GM23248 (cell line): ENCODE results near the gene SEMA4G. TPM values are rescaled to one million over a fixed set of nuclear protein-coding genes. Genes with fewer than 3 reads are reported as not detected.

ENCODE experiments used
- DNase-seq: peaks from one replicate; pipeline ENCODE4 v3.0.0-alpha.2; 2015
- H2AFZ ChIP-seq: fragments of 200-600 bp; sonication (generic); 2 replicates; pipeline ENCODE4 v1.6.1; 2016; ENCODE audit warnings: antibody characterized with exemption
- H3F3A ChIP-seq: fragments of 200-600 bp; sonication (generic); 2 replicates; pipeline ENCODE4 v1.6.1; 2016; ENCODE audit warnings: mild to moderate bottlenecking, antibody characterized with exemption, mixed run types; ENCODE audit not compliant: insufficient read depth
- H3K27ac ChIP-seq: fragments of 200-600 bp; sonication (generic); 2 replicates; pipeline ENCODE4 v1.5.1; 2016; ENCODE audit warnings: mild to moderate bottlenecking
- H3K27me3 ChIP-seq: fragments of 200-600 bp; sonication (generic); replicated peaks from 2 replicates; pipeline ENCODE4 v1.6.1; 2016; ENCODE audit warnings: mild to moderate bottlenecking; ENCODE audit not compliant: insufficient read depth
- H3K36me3 ChIP-seq: fragments of 200-600 bp; sonication (generic); 2 replicates; pipeline ENCODE4 v1.6.1; 2016; ENCODE audit warnings: low read depth, mild to moderate bottlenecking
- H3K4me1 ChIP-seq: fragments of 200-600 bp; sonication (generic); 2 replicates; pipeline ENCODE4 v1.6.1; 2016; ENCODE audit warnings: mild to moderate bottlenecking; ENCODE audit not compliant: insufficient read depth
- H3K4me2 ChIP-seq: fragments of 200-600 bp; sonication (generic); one replicate; pipeline ENCODE4 v1.6.1; 2016; ENCODE audit warnings: mild to moderate bottlenecking; ENCODE audit not compliant: unreplicated experiment
- H3K4me3 ChIP-seq: fragments of 200-600 bp; sonication (generic); 2 replicates; pipeline ENCODE4 v1.5.1; 2016; ENCODE audit warnings: mild to moderate bottlenecking
- H3K79me2 ChIP-seq: fragments of 200-600 bp; sonication (generic); 2 replicates; pipeline ENCODE4 v1.6.1; 2016; ENCODE audit warnings: mild to moderate bottlenecking; ENCODE audit not compliant: insufficient read depth
- H3K9ac ChIP-seq: fragments of 200-600 bp; sonication (generic); 2 replicates; pipeline ENCODE4 v1.6.1; 2016; ENCODE audit warnings: mild to moderate bottlenecking
- H3K9me2 ChIP-seq: fragments of 200-600 bp; sonication (generic); 2 replicates; pipeline ENCODE4 v1.6.1; 2016; ENCODE audit warnings: mixed run types, mild to moderate bottlenecking, moderate library complexity; ENCODE audit not compliant: insufficient read depth
- H3K9me3 ChIP-seq: fragments of 200-600 bp; sonication (generic); one replicate; pipeline ENCODE4 v1.6.1; 2017; ENCODE audit warnings: low read depth
- H4K20me1 ChIP-seq: fragments of 200-600 bp; sonication (generic); 2 replicates; pipeline ENCODE4 v1.6.0; 2016; ENCODE audit not compliant: insufficient read depth
- EZH2 ChIP-seq: fragments of 200-600 bp; sonication (generic); IDR thresholded peaks from 2 replicates; pipeline ENCODE4 v1.6.1; 2018; ENCODE audit warnings: antibody characterized with exemption, mild to moderate bottlenecking; ENCODE audit not compliant: insufficient read depth, poor library complexity, severe bottlenecking
- EZH2phosphoT487 ChIP-seq: fragments of 200-600 bp; sonication (generic); IDR thresholded peaks from 2 replicates; pipeline ENCODE4 v1.6.1; 2018; ENCODE audit warnings: antibody characterized with exemption, moderate library complexity, mild to moderate bottlenecking, low read depth; ENCODE audit not compliant: insufficient read depth
- WGBS, 2 experiments: methylation state at CpG; one replicate each; pipeline ENCODE4 v1.1.6; 2015 to 2017; ENCODE audit warnings: low lambda C conversion rate in 2 of 2, low coverage in 1 of 2; ENCODE audit errors: missing lambda C conversion rate in 2 of 2; 5-methylcytosine and 5-hydroxymethylcytosine counted together
- in situ Hi-C: fragments of 300-500 bp; cut with MboI; formaldehyde crosslinking; loops from 2 replicates; pipeline ENCODE4 v1.15.0; 2020
- polyA plus RNA-seq: library from polyadenylated mRNA; unstranded; fragments of >200 nt; fragmentation: Nextera tagmentation; extraction: Ambion mirVana; gene quantifications from 2 replicates; pipeline ENCODE4 v1.2.1, GENCODE V29; 2016
- total RNA-seq: library from RNA; depleted of rRNA; stranded (reverse); fragments of >200 nt; shearing (Covaris generic); gene quantifications from 2 replicates; pipeline ENCODE4 v1.2.3, GENCODE V29; 2014

Gene SEMA4G
- total and polyA plus RNA-seq, 2 experiments from 2014 or later, result 0.11 to 1.1 TPM

DNA sequence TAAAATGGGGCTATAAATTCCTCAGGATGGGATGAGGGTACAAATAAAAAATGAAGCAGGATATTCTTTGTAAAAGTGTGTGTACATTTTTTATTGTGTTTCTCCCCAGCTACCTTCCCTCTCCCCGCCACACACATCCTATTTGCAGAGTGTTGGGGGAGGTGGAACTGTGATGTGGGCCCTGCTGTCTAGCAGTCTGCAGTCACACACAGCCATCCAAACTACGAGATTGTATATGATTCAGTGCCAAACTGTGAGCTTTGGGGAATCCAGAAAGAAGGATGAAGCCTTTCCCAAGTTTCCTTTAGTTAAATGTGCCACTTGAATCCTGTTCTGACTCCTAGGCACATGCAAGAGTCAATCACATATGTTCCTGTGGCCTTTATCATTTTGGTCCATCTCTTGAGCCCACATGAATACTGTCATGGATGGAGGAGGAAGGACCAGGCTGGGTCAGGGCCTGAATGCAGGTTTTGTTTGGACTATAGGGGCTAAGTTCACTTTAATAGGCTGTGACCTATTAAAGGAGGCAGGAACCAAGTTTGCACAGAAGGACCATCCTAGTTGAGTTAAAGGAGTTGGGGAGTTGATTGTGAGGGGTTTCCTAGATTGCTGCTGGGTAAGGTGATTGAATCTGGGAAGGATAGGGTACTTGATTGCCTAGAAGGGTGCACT lies 1.1 kb upstream of the SEMA4G start:
- H3K4me2 ChIP-seq, result no peak overlapping the region

DNA sequence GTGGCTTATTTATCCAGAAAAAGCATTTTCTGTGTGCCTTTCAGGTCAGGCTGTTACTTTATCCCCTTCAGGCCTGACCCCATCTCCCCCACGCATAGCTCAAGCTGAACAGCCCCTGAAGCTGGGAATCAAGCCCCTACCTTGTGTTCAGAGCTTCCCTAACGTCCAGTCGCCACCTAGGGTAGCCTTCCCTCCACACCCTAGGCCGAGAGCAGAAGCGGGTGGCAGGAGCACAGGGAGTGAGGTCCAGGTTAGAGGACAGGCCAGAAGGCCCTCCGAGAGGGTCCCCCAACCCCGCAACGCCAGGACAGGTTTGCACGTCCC lies 479 bp upstream of the SEMA4G start:
- Histone ChIP-seq H2AFZ (peak overlapping the region; percentile 57; the same call in 1 of the 2 replicates), H3K9ac (0 out of 2 replicates have a peak overlapping the region, but pooled peaks have one; percentile 13), H3F3A (no peaks in the 10 kb centered on the region), H3K4me2 (peak overlapping the region; percentile 65), H3K27ac (no peak overlapping the region), H3K27me3 (no peaks in the 10 kb centered on the region), H4K20me1 (no peaks in the 10 kb centered on the region), H3K4me3 (peak overlapping the region; percentile 63), H3K9me2 (no peaks in the 10 kb centered on the region), H3K36me3 (no peaks in the 10 kb centered on the region; the same call in 1 of the 2 replicates), H3K79me2 (no peaks in the 10 kb centered on the region), H3K4me1 (0 out of 2 replicates have a peak, but pooled peaks cover 6% of the 10 kb centered on the region), H3K9me3 (no peaks in the 10 kb centered on the region)
- DNase-seq, result no peak
- 21 to 26% methylated on average over 9 of the region's 9 CpGs for WGBS, 2 experiments
- TF ChIP-seq EZH2phosphoT487, result no peak
- TF ChIP-seq EZH2, result no peak
- in situ Hi-C loops, result no loop called here

More for the DNA sequence above, 1.1 kb upstream of the SEMA4G start:
- DNase-seq, result no peak
- Histone ChIP-seq H2AFZ (no peak overlapping the region), H3K36me3 (peaks cover 5% of the 10 kb centered on the region; the same call in 1 of the 2 replicates), H4K20me1 (no peaks in the 10 kb centered on the region), H3F3A (peaks cover 3% of the 10 kb centered on the region; the same call in 1 of the 2 replicates), H3K4me3 (no peak overlapping the region), H3K4me1 (0 out of 2 replicates have a peak, but pooled peaks cover 6% of the 10 kb centered on the region), H3K27me3 (no peaks in the 10 kb centered on the region), H3K9me2 (no peaks in the 10 kb centered on the region), H3K79me2 (no peaks in the 10 kb centered on the region), H3K27ac (no peak overlapping the region), H3K9ac (no peak overlapping the region), H3K9me3 (no peaks in the 10 kb centered on the region)
- 96 to 97% methylated on average over 2 of the region's 2 CpGs for WGBS, 2 experiments
- TF ChIP-seq EZH2phosphoT487, result no peak
- TF ChIP-seq EZH2, result no peak
- in situ Hi-C loops, result no loop called here

DNA sequence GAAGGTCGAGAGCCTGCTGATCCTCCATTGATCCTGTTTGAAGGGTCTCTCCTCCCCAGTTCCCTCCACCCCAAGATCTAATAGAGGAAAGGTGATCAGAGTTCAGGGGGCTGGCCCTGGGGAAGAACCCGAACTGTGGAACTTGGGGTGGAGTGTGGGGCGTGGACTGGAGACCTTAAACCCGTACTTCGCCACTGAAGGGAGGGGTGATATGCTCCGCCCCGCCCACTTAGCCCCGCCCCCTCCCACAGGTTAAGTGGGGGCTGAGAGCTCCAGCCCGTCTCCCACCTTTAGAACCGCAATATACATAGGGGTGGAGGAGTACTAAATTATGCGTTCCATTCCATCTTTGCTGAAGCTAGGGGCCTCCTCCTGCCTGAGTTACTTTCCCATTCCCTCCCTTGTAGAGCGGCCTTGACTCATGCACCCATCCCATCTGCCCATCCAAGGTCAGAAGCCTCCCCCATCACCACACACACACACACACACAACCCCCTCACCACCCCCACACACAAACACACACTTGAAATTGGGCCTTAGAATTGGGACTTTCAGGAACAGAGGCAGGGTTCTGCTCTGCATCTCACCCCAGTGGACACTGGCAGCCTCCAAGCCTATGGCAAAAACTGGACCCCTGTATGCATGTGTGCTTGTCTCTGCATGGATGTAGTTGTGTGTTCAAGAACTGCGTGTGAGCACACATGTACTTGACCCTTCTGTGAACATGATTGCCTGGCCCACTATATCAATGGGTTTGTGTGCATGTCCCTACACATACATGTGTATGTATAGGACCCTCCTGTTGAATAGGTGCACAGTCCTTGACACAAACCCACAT lies 991 bp downstream of the SEMA4G start:
- H3K36me3 ChIP-seq, result no peaks in the 10 kb centered on the region; the same call in 1 of the 2 replicates
- H3K9me2 ChIP-seq, result no peaks in the 10 kb centered on the region
- in situ Hi-C loops, result no loop called here
- TF ChIP-seq EZH2phosphoT487 (no peak), EZH2 (no peak)
- H3K27ac ChIP-seq, result no peak overlapping the region
- 0 out of 2 replicates have a peak overlapping the region, but pooled peaks have one; percentile 63 for H3K4me3 ChIP-seq
- 51% methylated on average over 13 of the region's 13 CpGs for WGBS, 2 experiments
- H3F3A ChIP-seq, result no peaks in the 10 kb centered on the region
- no peaks in the 10 kb centered on the region for H4K20me1 ChIP-seq
- no peaks in the 10 kb centered on the region for H3K79me2 ChIP-seq
- H3K9me3 ChIP-seq, result no peaks in the 10 kb centered on the region
- no peak overlapping the region for H3K9ac ChIP-seq
- peak overlapping the region; percentile 74; the same call in 1 of the 2 replicates for H2AFZ ChIP-seq
- H3K4me1 ChIP-seq, result 0 out of 2 replicates have a peak, but pooled peaks cover 6% of the 10 kb centered on the region
- no peak for DNase-seq
- H3K4me2 ChIP-seq, result no peak overlapping the region
- H3K27me3 ChIP-seq, result no peaks in the 10 kb centered on the region

DNA sequence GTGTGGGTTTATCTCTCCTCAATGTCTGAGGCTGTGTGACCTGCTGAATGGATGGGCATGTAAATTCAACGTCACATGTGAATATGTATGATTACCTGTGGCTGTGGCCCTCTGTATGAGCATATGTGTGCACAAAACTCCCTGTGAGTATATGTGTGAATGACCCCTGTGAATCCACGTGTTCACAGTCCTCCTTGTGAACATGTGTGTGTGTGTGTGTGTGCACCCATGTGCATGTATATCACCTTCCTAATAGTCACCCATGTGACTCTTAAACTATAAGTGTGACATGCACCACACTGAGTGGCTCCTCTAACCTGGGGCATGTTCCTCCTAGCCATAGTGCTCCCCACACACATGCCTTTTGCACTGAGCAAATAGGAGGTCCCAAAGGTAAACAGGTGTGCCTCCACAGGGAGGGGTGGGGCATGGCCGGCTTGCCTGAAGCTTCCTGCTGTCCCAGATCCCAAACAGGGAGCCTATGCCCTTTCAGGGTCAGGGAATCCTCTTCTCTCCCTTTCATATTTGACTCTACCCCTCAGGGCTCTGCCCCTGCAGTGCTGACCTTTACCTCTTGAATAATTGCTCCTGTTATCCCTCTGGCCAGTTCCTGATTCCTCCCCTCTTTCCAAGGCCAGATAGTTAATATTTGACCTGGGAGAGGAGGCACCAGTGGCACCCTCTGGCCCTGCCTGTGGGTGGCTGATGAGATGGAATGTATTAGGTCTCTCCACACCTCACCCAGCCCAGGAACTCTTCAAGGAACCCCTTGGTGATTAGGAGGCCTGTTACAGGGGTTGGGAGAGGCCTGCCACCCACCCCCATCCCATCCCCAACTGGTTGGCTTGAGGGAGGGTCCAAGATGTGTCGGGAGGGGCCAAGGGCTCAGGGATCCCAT lies 1.9 kb downstream of the SEMA4G start:
- Histone ChIP-seq H3K79me2 (no peaks in the 10 kb centered on the region), H3K9me3 (no peaks in the 10 kb centered on the region), H2AFZ (no peak overlapping the region), H3K9ac (no peak overlapping the region), H3F3A (no peaks in the 10 kb centered on the region), H3K27ac (no peak overlapping the region), H3K4me2 (no peak overlapping the region), H4K20me1 (no peaks in the 10 kb centered on the region), H3K4me1 (0 out of 2 replicates have a peak, but pooled peaks cover 6% of the 10 kb centered on the region), H3K4me3 (no peak overlapping the region), H3K27me3 (no peaks in the 10 kb centered on the region), H3K9me2 (no peaks in the 10 kb centered on the region), H3K36me3 (no peaks in the 10 kb centered on the region)
- in situ Hi-C loops, result no loop called here
- 71 to 72% methylated on average over 4 of the region's 4 CpGs for WGBS, 2 experiments
- no peak for DNase-seq
- TF ChIP-seq EZH2 (no peak), EZH2phosphoT487 (no peak)
